Right lobe of liver (tissue), 6 donors: ENCODE data around the gene PRR19. TPM values are rescaled to one million over a fixed set of nuclear protein-coding genes. Genes with fewer than 3 reads are reported as not detected.

Experiments used
- ATAC-seq, 4 donors: fragments of 200-7000 bp; cut with Tn5 transposase; one replicate each; pipeline ENCODE4 v1.9.1; 2020; ENCODE audit warnings: mild to moderate bottlenecking in 4 of 4, moderate library complexity in 4 of 4
- DNase-seq, 3 donors: peaks; one replicate each; pipeline ENCODE4 v3.0.0-alpha.2; 2020
- H3K27ac ChIP-seq, 3 donors: fragments of 200-600 bp; one replicate each; pipeline ENCODE4 v1.8.0; 2022
- H3K27me3 ChIP-seq, 2 donors: fragments of 200-600 bp; one replicate each; pipeline ENCODE4 v1.8.0; 2022
- H3K36me3 ChIP-seq, 4 donors: fragments of 200-600 bp; sonication (generic) in 1 of 4; one replicate each; pipeline versions ENCODE4 v1.5.1 to v1.8.0; 2017 to 2022; ENCODE audit warnings: control low read depth in 1 of 4
- H3K4me1 ChIP-seq, 4 donors: fragments of 200-600 bp; sonication (generic) in 1 of 4; one replicate each; pipeline versions ENCODE4 v1.5.1 to v1.8.0; 2017 to 2022; ENCODE audit warnings: control low read depth in 1 of 4
- H3K4me3 ChIP-seq, 3 donors: fragments of 200-600 bp; one replicate each; pipeline ENCODE4 v1.8.0; 2022
- H3K9me3 ChIP-seq, 4 donors: fragments of 200-600 bp; sonication (generic) in 1 of 4; one replicate each; pipeline versions ENCODE4 v1.5.1 to v1.8.0; 2017 to 2022; ENCODE audit warnings: control low read depth in 1 of 4
- POLR2A ChIP-seq: fragments of 450-650 bp; IDR thresholded peaks from one replicate; pipeline ENCODE4 v1.6.1; 2017; ENCODE audit warnings: antibody characterized with exemption, mild to moderate bottlenecking
- WGBS: methylation state at CpG from one replicate; pipeline ENCODE4 v1.1.6; 2018; ENCODE audit warnings: low coverage, low lambda C conversion rate; ENCODE audit not compliant: insufficient coverage; ENCODE audit errors: missing lambda C conversion rate; 5-methylcytosine and 5-hydroxymethylcytosine counted together
- intact Hi-C, 2 donors: fragments of 100-400 bp; cut with DNase I; formaldehyde crosslinking; loops; one replicate each; pipeline versions ENCODE4 v1.11.2 to v1.14.1; 2022
- total RNA-seq, 6 experiments: library from RNA; depleted of rRNA in 2 of 6; stranded (reverse); fragments of >200 nt in 2 of 6; fragmentation: NEBNext Ultra II Directional in 3 of 6; extraction: Animal tissue kit (Norgen Biotek cat#: 25700) in 3 of 6; gene quantifications; one replicate each; pipeline versions ENCODE4 v1.1.0 to v1.2.4, GENCODE V29; 2016 to 2023
- TF ChIP-seq, protein P1 (sequence below), 4 donors: fragments of 200-600 bp in 3 of 4; fragments of 450-650 bp in 1 of 4; IDR thresholded peaks; one replicate each; pipeline versions ENCODE4 v1.5.1 to v1.8.0; 2016 to 2022; ENCODE audit warnings: antibody characterized with exemption in 4 of 4, mild to moderate bottlenecking in 2 of 4
- donor health status: DM: no; HTN: yes; CAD: no.
- donor health status: DM: no; HTN: no; CAD: no.
- donor health status: DM: no; HTN: no; CAD: no.
- donor health status: DM: no; HTN: yes; CAD: no.
- donor health status: DM: no; HTN: yes; CAD: no.

The PRR19 gene
- total RNA-seq, 6 experiments from 2014 or later, result 0.18 to 0.74 (median 0.21) TPM

- no peak overlapping the region for H3K27ac ChIP-seq
- peak in 2 of 3 donors; percentile 28 to 36 for DNase-seq
- TF ChIP-seq POLR2A, result no peak
- TF ChIP-seq, protein P1, sequence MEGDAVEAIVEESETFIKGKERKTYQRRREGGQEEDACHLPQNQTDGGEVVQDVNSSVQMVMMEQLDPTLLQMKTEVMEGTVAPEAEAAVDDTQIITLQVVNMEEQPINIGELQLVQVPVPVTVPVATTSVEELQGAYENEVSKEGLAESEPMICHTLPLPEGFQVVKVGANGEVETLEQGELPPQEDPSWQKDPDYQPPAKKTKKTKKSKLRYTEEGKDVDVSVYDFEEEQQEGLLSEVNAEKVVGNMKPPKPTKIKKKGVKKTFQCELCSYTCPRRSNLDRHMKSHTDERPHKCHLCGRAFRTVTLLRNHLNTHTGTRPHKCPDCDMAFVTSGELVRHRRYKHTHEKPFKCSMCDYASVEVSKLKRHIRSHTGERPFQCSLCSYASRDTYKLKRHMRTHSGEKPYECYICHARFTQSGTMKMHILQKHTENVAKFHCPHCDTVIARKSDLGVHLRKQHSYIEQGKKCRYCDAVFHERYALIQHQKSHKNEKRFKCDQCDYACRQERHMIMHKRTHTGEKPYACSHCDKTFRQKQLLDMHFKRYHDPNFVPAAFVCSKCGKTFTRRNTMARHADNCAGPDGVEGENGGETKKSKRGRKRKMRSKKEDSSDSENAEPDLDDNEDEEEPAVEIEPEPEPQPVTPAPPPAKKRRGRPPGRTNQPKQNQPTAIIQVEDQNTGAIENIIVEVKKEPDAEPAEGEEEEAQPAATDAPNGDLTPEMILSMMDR (IDR thresholded peaks at IDR 0.05), result no peak
- no peak overlapping the region for H3K4me3 ChIP-seq
- 88% methylated on average over 15 of the region's 24 CpGs for WGBS
- H3K4me1 ChIP-seq, result peaks cover 0 to 9% (median 0%) of the 10 kb centered on the region in 4 donors
- H3K9me3 ChIP-seq, result no peaks in the 10 kb centered on the region
- H3K36me3 ChIP-seq, result peaks cover 0 to 39% (median 19%) of the 10 kb centered on the region in 4 donors
- no peaks in the 10 kb centered on the region for H3K27me3 ChIP-seq
- intact Hi-C loops, result loop anchor here in 1 of 2 donors (10.0 kb wide), 1 partner anchor 50 kb away; the partner anchor contains the start of gene GSK3A
- ATAC-seq, result no peak
These were observed 7.3 kb upstream of the PRR19 start for GRCh38 chr19:42294471-42295137.

DNA sequence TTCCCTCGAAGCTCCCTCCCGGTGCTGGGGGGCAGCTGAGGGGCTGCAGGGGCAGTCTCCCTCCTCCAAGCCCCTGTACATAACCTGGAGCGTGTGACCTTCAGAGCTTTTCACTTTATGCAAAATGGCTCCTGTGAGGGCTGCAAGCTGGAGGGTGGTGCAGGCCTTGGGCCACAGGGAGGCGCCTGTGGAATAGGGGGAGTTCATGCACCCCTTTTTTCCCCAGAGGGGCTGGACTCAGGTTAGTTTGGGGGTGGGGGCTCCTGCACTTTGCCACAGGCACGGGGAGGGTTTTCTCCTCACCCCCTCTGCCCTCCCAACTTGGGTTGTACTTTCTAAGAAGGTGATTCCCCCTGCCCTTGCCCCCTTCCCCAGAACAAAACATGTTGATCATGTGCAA lies 6.6 kb upstream of the PRR19 start:
- DNase-seq (peak in 1 of 3 donors; percentile 19), ATAC-seq (no peak)
- Histone ChIP-seq H3K4me3 (no peak overlapping the region), H3K4me1 (peaks cover 0 to 9% (median 0%) of the 10 kb centered on the region in 4 donors), H3K27me3 (no peaks in the 10 kb centered on the region), H3K36me3 (peaks cover 0 to 32% (median 15%) of the 10 kb centered on the region in 4 donors), H3K9me3 (no peaks in the 10 kb centered on the region), H3K27ac (no peak overlapping the region)
- WGBS, result no CpG with 5 or more reads among the region's 5 CpGs
- TF ChIP-seq, protein P1 (IDR thresholded peaks at IDR 0.05), result no peak
- TF ChIP-seq POLR2A, result no peak
- intact Hi-C loops, result loop anchor here in 1 of 2 donors (10.0 kb wide), 1 partner anchor 51 kb away; the partner anchor contains the start of gene GSK3A

DNA sequence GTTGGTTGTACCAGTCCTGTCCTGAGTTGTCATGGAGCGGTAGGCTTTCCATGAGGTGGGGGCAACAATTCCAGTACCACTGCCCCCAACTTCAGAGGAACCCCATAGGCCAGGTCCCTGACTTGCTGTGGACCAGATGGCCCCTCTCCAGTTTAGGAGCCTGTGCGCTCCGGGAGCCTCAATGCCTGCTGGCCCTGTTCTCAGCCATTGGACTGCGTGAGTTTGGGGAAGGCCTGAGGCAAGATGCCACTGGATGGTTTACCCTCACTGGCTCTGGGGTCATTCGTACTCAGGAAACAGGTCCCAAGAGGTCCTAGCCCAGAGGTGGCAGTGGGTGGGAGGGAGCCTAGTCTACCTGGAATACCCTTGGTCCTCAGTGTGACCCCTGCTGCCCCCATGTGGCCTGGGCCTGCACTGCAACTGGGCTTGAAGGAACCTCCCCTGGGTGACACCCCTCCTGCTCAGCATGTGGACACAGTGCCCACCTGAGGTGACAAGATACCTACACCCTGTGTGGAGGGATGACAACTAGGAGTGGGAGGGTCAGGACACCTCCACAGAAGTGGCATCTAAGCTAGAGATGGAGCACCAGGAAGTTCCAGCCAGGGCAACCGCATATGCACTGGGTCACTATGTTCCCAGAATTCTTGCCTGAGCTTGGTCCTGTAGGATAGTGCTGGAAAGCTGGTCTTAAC lies 6.0 kb upstream of the PRR19 start:
- peak; percentile 79 to 84 (median 82) for DNase-seq
- H3K36me3 ChIP-seq, result peaks cover 0 to 26% (median 11%) of the 10 kb centered on the region in 4 donors
- intact Hi-C loops, result loop anchor here in 1 of 2 donors (10.0 kb wide), 1 partner anchor 51 kb away; the partner anchor contains the start of gene GSK3A

GRCh38 chr19:42297039-42297438 lies 4.9 kb upstream of the PRR19 start:
- Histone ChIP-seq H3K27me3 (no peaks in the 10 kb centered on the region), H3K4me3 (no peak overlapping the region), H3K4me1 (peaks cover 0 to 9% (median 0%) of the 10 kb centered on the region in 4 donors), H3K27ac (no peak overlapping the region), H3K9me3 (no peaks in the 10 kb centered on the region), H3K36me3 (peaks cover 0 to 19% (median 5%) of the 10 kb centered on the region in 4 donors)
- no peak for ATAC-seq
- 94% methylated on average over 2 of the region's 15 CpGs for WGBS
- intact Hi-C loops, result loop anchor here in 1 of 2 donors (10.0 kb wide), 1 partner anchor 52 kb away; the partner anchor contains the start of gene GSK3A
- DNase-seq, result no peak
- TF ChIP-seq, protein P1 (IDR thresholded peaks at IDR 0.05), result no peak
- TF ChIP-seq POLR2A, result no peak

More for the DNA sequence above, 6.0 kb upstream of the PRR19 start:
- no peaks in the 10 kb centered on the region for H3K27me3 ChIP-seq
- no peak overlapping the region for H3K4me3 ChIP-seq
- 100% methylated on average over 1 of the region's 6 CpGs for WGBS
- peaks cover 0 to 9% (median 0%) of the 10 kb centered on the region in 4 donors for H3K4me1 ChIP-seq
- H3K27ac ChIP-seq, result no peak overlapping the region
- no peak for TF ChIP-seq POLR2A
- TF ChIP-seq, protein P1 (IDR thresholded peaks at IDR 0.05), result peak; percentile 82 to 93 (median 90)
- no peaks in the 10 kb centered on the region for H3K9me3 ChIP-seq
- peak; percentile 77 to 85 (median 80) for ATAC-seq
